ENCODE measurements around the gene SEC63.
"Not testable (repeated sequence)": the region's sequence is repeated elsewhere in the genome, so short reads cannot be mapped to it uniquely, and the experiment has no call there.

Gene SEC63

GRCh38 chr6:107926697-107927544 is 31.1 kb downstream of the SEC63 start:
- DNase-seq = not testable (repeated sequence)

- DNase-seq = no peak
Observed at GRCh38 chr6:107917451-107918375, 40.3 kb downstream of the SEC63 start.

GRCh38 chr6:107916961-107917360 is 41.0 kb downstream of the SEC63 start:
- not testable (repeated sequence) for DNase-seq

GRCh38 chr6:107911692-107912091 is 46.3 kb downstream of the SEC63 start:
- no peak for DNase-seq

DNA sequence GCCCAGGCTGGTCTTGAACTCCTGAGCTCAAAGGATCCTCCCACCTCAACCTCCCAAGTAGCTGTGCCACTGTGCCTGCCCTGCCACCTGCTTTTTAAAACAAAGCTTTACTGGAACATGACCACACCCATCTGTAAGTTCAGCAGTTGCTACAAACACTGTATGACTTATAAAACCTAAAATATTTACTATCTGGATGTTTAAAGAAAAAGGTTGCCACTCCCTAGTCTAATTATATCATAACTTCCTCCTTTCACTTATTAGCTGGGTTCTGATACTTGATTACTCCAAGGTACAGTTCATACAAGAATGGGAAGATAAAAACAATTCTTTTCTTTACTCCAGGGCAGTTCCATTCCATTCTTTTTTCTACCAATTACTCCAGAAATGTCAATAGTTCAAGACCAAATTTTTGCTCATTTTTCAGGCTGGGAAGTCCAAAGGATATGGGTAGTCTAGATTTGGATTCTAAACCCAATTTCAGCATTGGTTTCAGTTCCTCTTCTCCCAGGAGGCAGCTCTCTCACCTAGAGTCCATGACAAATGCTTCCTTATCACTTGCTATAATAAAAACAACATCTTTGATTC is 63.1 kb downstream of the SEC63 start:
- DNase-seq = no peak

DNA sequence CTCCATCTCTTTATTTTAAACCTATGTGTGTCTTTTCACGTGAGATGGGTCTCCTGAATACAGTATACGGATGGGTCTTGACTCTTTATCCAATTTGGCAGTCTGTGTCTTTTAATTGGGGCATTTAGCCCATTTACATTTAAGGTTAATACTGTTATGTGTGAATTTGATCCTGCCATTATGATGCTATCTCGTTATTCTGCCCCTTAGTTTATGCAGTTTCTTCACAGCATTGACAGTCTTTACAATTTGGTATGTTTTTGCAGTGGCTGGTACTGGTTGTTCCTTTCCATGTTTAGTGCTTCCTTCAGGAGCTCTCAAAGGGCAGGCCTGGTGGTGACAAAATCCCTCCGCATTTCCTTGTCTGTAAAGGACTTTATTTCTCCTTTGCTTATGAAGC is 67.6 kb downstream of the SEC63 start:
- DNase-seq = not testable (repeated sequence)

DNA sequence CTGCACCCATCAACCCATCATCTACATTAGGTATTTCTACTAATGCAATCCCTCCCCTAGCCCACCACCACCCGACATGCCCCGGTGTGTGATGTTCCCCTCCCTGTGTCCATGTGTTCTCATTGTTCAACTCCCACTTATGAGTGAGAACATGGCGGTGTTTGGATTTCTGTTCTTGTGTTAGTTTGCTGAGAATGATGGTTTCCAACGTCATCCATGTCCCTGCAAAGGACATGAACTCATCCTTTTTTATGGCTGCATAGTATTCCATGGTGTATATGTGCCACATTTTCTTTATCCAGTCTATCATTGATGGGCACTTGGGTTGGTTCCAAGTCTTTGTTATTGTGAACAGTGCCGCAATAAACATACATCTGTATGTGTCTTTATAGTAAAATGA is 72.1 kb downstream of the SEC63 start:
- DNase-seq = not testable (repeated sequence)

- DNase-seq = no peak
Observed at GRCh38 chr6:107879941-107880340, 78.1 kb downstream of the SEC63 start.

DNA sequence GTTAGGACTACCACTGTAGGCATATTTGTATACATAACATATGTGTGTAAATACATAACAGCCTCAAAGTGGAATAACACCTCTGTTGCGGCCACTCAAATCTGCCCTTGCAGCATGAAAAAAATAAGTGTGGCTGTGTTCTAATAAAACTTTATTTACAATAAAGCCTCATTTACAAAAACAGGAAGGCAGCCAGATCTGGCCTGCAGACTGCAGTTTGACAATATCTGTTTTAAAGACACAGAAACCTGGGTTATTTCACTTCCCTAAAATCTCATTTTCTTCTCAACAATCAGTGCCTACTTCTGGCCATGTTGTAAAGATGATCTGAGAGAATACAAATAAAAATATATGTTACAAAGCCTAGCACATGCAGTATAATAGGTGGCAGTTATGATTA is 80.0 kb downstream of the SEC63 start:
- no peak for DNase-seq

DNA sequence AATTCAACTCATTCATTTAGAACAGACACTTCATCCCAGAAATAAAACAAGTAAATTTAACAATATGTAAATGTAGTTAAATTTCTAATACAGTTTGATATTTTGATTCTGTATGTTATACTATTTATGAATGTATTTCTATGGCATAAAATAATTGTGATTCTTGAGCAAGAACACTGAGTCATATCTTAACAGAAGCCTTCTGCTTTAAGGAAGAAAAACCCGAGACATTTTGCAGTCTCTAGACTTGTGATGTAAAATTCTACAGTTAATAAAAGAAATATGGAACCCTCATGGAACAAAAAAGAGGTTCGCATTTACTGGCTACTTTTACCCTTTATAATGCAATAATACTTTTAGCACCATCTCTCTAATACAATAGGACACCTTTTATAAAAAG is 86.0 kb downstream of the SEC63 start:
- DNase-seq = no peak

- not testable (repeated sequence) for DNase-seq
Observed at GRCh38 chr6:107871512-107871911, 86.5 kb downstream of the SEC63 start.

- DNase-seq = no peak
Observed at GRCh38 chr6:107871016-107871415, 87.0 kb downstream of the SEC63 start.

DNA sequence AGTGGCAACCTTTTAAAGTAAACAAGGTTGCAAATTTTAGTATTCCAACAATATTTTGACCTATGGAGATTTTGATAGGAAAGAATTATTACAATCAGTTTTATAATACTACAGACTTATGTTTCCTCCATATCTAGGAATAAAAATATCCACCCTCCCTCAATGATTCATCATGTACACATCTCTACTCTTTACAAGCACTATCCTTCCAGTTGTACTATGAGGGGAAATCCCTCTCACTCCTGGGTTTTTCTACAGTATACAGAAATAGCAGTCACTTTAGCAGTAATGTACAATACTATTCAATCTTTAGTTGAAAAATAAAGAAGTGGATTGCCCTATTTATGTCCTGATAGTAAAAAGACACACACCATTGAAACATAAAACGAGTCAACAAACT is 87.6 kb downstream of the SEC63 start:
- no peak for DNase-seq

- DNase-seq = no peak
Observed at GRCh38 chr6:107869871-107870270, 88.1 kb downstream of the SEC63 start.

DNA sequence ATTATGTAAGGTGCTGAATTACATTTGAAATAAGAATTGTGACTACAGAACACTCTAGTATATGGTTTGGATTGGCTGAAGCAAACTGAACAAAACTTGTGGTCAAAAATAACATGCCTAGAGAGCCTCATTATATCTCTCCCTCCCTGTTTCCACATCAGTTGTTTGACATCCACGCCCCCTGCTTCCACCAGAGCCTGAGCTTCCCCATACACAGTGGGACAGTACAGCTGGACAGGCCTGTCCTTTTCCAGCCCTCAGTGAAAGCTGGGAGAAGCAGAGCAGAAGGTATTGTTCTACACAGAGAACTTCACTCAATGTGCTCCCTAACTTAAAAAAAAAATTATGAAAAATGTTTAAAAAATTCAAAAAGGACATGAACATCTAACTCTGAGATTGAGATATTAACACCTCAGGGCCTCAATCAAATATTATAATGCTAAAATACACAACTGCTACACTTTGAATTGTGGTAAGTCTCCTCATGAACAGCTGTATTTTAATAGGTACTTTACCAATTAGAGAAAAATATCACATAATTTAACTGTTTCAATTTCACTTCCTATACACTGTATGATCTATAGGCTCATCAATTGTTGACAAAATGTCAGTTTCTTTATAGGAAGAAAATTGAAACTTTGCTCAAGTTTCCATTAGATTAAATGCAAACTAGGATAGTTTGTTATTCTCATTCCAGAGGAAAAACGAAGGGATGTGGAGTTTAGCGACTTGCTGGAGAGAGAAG is 89.0 kb downstream of the SEC63 start:
- no peak for DNase-seq

- DNase-seq = no peak
Observed at GRCh38 chr6:107867302-107867615, 90.7 kb downstream of the SEC63 start.

GRCh38 chr6:107866606-107867301 is 91.3 kb downstream of the SEC63 start:
- DNase-seq = peak; percentile 5

DNA sequence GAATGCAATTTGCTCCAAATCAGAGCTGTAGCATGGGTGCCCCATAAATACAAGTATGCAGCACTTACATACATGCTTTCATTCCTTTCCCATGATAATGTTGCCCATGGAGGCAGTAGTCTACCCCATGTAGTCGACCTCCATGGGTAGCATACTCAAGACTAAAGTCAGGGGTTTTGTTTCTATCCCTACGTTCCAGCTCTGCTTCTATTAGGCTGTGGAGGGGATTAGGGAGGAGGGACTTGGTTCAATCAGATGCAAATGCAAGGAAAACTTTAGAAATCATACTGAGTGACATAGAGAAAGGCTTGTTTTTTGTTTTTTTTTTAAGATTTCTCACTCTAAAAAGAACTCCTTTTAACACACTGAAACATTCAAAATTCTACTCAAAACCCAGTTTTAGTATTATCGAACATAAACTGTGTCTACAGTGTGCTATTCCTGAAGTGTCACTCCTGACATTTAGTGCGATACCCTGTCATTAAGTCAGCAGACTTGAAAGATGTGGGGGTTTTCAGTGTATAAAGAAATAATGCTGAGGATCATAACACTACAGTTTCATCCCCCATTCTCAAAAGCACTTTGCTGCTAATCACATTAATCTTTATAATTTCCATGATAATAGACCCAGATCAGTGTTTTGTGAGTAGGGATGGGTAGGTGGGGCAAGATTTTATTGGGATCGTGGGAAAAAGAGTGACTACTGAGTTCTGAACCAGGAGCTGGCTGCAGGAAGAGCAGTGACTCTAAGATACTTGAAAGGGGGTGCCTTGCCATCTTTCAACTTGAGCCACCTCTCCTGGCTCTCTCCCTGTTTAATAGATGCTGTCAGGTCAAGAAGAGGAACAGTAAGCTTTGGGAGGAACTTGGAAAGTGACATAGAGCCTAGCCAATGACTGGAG is 93.5 kb downstream of the SEC63 start:
- no peak for DNase-seq

GRCh38 chr6:107862383-107862782 is 95.6 kb downstream of the SEC63 start:
- DNase-seq = peak; percentile 49

DNA sequence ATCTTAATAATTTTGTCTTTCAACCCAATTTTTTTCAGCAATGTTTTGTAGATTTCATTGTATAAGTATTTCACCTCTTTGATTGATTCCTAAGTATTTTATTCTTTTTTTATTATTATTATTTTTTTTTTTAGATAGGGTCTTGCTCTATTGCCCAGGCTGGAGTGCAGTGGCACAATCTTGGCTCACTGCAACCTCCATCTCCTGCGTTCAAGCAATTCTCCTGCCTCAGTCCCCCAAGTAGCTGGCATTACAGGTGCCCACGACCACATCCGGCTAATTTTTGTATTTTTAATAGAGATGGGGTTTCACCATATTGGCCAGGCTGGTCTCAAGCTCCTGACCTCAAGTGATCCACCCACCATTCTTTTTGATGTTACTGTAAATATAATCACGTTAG is 97.0 kb downstream of the SEC63 start:
- DNase-seq = not testable (repeated sequence)

- DNase-seq = not testable (repeated sequence)
Observed at GRCh38 chr6:107860144-107860543, 97.9 kb downstream of the SEC63 start.

Data from DMS79 treated with DMSO at 0.1 percent for 48 hours (cell line).